IgD-negative memory B cell (primary cell): ENCODE results near the gene MAZ. TPM values are rescaled to one million over a fixed set of nuclear protein-coding genes. Genes with fewer than 3 reads are reported as not detected.
A peak's percentile ranks its signal among the peaks of the same experiment; 100 is the strongest.

ENCODE experiments used
- H3K27ac Mint-ChIP-seq, 3 donors: one replicate each; pipeline ENCODE4 v1.8.0; 2020 to 2022; ENCODE audit warnings: mild to moderate bottlenecking in 3 of 3, mixed read lengths in 3 of 3, moderate library complexity in 1 of 3
- H3K27me3 Mint-ChIP-seq: one replicate; pipeline ENCODE4 v1.8.0; 2021; ENCODE audit warnings: mixed read lengths
- H3K36me3 Mint-ChIP-seq: one replicate; pipeline ENCODE4 v1.8.0; 2020; ENCODE audit warnings: mild to moderate bottlenecking, mixed read lengths
- H3K4me1 Mint-ChIP-seq, 3 donors: one replicate each; pipeline ENCODE4 v1.8.0; 2020 to 2022; ENCODE audit warnings: mixed read lengths in 3 of 3, mild to moderate bottlenecking in 1 of 3
- H3K4me3 Mint-ChIP-seq, 4 donors: one replicate each; pipeline ENCODE4 v1.8.0; 2020 to 2022; ENCODE audit warnings: mild to moderate bottlenecking in 4 of 4, mixed read lengths in 4 of 4, moderate library complexity in 3 of 4
- H3K9me3 Mint-ChIP-seq, 3 donors: one replicate each; pipeline ENCODE4 v1.8.0; 2020 to 2021; ENCODE audit warnings: mixed read lengths in 3 of 3, mild to moderate bottlenecking in 1 of 3
- polyA plus RNA-seq: library from polyadenylated mRNA; unstranded; fragments of 300-500 nt; fragmentation: Illumina TruSeq; gene quantifications from one replicate; pipeline ENCODE4 v1.2.3, GENCODE V29; 2021

Gene MAZ
- polyA plus RNA-seq, 1 donor from 2014 or later = 22.9 TPM

DNA sequence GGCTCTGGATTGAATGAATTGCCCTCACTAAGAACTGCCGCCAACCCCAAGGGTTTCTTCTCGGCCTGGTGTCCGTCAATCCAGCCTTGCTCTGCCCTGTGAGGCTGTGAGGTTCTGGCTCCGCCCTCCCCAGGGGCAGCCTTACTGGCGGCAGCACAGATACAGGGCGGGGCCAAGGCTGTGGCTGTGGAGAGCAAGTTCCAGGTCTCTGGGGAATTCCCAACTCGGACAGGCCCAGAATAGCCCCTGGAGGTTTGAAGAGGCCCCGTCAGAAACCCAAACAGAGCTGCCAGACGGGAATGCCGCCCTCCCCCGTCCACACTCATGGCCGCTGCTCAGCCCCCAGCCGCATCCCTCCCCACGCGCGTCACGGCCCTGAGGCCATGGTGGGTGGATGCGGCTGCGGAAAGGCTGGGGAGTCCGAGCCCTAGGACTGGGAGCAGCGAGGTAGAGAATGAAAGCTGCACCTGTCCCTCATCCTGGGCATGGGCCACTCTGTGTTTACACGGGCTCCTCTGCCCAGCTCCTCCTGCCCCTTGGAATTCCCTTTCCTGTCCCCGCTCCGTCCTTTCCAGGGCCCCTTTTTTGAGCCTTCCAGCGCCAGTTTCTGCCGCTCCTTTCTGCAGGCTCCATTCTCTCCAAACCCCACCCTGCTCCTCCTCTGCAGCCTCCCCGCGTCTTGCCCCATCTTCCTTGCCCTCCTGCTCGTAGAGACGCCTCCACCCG lies 5.0 kb downstream of the MAZ start:
- peaks cover 14 to 37% (median 30%) of the 10 kb centered on the region in 3 donors for H3K4me1 Mint-ChIP-seq
- peak overlapping the region; percentile 78 to 94 (median 84) for H3K4me3 Mint-ChIP-seq
- peaks cover 4% of the 10 kb centered on the region for H3K36me3 Mint-ChIP-seq
- peak overlapping the region; percentile 71 to 93 (median 92) for H3K27ac Mint-ChIP-seq
- H3K9me3 Mint-ChIP-seq = no peaks in the 10 kb centered on the region
- H3K27me3 Mint-ChIP-seq = peaks cover 3% of the 10 kb centered on the region

DNA sequence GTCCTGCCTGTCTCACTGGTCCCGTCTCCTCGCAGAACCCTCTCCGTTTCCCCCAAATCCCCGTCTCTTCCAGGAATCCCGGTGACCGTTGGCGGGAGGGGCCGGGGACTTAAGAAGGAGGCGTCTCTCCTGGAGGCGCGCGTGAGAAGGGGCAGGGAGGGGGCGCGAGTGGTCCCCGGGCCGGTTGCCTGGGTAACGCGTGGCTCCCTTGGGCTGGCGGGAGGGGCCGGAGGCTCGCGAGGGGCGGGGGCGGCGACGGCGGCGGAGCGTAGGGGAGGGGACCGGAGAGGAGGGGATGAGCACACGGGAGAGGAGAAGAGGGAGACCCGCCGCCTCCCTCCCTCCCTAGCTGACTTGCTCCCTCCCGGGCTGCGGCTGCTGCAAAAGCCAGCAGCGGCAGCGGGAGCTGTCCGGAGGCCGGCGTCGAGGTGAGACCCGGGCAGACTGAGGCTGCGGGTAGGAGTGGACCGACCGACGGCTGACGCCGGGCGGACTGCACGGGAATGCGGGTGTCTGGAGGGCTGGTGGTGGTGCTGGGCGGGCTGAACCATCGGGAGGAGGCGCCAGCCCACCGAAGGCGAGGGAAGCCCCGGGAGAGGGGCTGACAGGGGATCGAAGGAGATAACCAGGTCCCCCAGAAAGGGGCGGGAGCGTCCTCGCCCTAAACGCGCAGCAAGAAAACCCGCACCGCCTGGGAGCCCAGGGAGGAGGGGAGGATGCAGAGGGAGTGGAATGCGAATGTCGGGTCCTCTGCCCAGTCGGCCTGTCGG lies 5.8 kb downstream of the MAZ start, which contains the start of gene PRRT2:
Gene PRRT2 (plus strand): TSS at position 298 of the 770 bp plus-strand sequence. CDS start 862 bp downstream, outside the sequence.
- Mint-ChIP-seq H3K4me1 (peaks cover 17 to 41% (median 31%) of the 10 kb centered on the region in 3 donors), H3K36me3 (peaks cover 4% of the 10 kb centered on the region), H3K27me3 (peaks cover 3% of the 10 kb centered on the region), H3K4me3 (peak within 1 kb of the TSS; percentile 78 to 94 (median 84)), H3K27ac (peak within 1 kb of the TSS; percentile 71 to 93 (median 92)), H3K9me3 (no peaks in the 10 kb centered on the region)

DNA sequence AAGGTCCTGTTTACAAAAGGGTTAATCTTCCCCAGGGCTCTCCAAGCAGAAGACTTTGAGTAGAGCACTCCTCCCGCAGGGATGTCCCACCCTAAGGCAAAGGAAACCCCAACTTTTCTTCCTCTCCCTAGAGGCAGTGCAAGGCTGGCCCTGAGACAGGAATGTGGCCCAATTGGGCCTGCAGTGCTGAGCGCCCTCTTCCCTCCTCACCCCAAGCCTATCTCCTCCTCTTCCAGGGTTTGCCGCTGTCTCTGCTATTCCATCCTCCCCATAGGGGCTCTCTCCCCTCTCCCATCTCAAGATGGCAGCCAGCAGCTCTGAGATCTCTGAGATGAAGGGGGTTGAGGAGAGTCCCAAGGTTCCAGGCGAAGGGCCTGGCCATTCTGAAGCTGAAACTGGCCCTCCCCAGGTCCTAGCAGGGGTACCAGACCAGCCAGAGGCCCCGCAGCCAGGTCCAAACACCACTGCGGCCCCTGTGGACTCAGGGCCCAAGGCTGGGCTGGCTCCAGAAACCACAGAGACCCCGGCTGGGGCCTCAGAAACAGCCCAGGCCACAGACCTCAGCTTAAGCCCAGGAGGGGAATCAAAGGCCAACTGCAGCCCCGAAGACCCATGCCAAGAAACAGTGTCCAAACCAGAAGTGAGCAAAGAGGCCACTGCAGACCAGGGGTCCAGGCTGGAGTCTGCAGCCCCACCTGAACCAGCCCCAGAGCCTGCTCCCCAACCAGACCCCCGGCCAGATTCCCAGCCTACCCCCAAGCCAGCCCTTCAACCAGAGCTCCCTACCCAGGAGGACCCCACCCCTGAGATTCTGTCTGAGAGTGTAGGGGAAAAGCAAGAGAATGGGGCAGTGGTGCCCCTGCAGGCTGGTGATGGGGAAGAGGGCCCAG lies 6.7 kb downstream of the MAZ start:
- Mint-ChIP-seq H3K27me3 (peaks cover 3% of the 10 kb centered on the region), H3K27ac (peak overlapping the region; percentile 23 to 85 (median 74)), H3K9me3 (no peaks in the 10 kb centered on the region), H3K4me3 (peak overlapping the region; percentile 54 to 81 (median 68)), H3K36me3 (peaks cover 3% of the 10 kb centered on the region), H3K4me1 (peaks cover 20 to 40% (median 32%) of the 10 kb centered on the region in 3 donors)

DNA sequence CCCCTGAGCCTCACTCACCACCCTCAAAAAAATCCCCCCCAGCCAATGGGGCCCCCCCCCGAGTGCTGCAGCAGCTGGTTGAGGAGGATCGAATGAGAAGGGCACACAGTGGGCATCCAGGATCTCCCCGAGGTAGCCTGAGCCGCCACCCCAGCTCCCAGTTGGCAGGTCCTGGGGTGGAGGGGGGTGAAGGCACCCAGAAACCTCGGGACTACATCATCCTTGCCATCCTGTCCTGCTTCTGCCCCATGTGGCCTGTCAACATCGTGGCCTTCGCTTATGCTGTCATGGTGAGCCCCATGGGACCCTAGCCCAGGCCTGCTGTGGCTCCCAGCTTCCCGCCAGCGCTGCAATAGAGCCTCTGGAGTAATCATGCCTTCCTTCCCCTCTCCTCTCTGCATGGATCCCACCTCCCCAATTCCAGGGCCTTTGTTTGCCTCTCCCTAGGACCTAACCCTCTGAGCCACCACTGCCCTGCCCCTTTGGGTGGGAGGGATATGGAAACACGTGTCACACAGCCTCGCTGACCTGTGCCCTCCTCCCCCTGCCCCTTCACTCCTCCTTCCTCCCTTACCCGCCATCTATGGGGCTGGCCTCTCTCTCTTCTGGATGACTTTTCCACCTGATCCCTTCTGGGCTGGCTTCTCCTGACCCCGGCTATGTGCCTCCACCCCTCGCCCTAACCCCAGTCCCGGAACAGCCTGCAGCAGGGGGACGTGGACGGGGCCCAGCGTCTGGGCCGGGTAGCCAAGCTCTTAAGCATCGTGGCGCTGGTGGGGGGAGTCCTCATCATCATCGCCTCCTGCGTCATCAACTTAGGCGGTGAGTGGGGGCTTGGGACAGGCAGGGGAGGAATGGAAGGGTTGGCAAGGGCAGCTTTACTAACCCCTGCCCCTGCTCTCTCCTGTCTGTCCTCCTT lies 7.6 kb downstream of the MAZ start:
- peaks cover 5% of the 10 kb centered on the region for H3K36me3 Mint-ChIP-seq
- H3K27me3 Mint-ChIP-seq = peaks cover 3% of the 10 kb centered on the region
- peaks cover 19 to 45% (median 34%) of the 10 kb centered on the region in 3 donors for H3K4me1 Mint-ChIP-seq
- H3K9me3 Mint-ChIP-seq = no peaks in the 10 kb centered on the region
- peak overlapping the region in 1 of 3 donors; percentile 85 for H3K27ac Mint-ChIP-seq
- peak overlapping the region in 3 of 4 donors; percentile 67 to 80 (median 75) for H3K4me3 Mint-ChIP-seq

DNA sequence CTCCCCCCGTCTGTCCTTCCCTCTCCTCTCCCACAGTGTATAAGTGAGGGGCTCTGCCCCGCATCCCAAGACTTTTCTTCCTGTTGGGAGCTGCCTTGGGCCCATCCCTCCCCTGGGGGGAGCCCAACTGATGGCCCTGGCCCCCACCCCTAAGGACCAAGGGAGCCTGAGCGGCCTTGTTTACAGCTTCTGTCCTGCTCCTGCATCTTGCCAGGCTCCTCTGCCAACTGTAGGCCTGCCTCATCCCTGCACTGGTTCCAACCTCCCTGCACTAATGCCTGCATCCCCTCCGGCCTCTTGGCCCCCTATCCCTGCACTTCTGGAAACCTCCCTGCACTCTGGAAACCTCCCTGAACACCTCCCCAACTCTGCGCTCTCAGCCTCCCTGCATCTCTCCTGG lies 8.3 kb downstream of the MAZ start:
- Mint-ChIP-seq H3K27ac (peak overlapping the region in 1 of 3 donors; percentile 85), H3K36me3 (peaks cover 5% of the 10 kb centered on the region), H3K27me3 (peaks cover 3% of the 10 kb centered on the region), H3K4me3 (peak overlapping the region; percentile 86 to 99 (median 94)), H3K4me1 (peaks cover 25 to 49% (median 39%) of the 10 kb centered on the region in 3 donors), H3K9me3 (no peaks in the 10 kb centered on the region)

DNA sequence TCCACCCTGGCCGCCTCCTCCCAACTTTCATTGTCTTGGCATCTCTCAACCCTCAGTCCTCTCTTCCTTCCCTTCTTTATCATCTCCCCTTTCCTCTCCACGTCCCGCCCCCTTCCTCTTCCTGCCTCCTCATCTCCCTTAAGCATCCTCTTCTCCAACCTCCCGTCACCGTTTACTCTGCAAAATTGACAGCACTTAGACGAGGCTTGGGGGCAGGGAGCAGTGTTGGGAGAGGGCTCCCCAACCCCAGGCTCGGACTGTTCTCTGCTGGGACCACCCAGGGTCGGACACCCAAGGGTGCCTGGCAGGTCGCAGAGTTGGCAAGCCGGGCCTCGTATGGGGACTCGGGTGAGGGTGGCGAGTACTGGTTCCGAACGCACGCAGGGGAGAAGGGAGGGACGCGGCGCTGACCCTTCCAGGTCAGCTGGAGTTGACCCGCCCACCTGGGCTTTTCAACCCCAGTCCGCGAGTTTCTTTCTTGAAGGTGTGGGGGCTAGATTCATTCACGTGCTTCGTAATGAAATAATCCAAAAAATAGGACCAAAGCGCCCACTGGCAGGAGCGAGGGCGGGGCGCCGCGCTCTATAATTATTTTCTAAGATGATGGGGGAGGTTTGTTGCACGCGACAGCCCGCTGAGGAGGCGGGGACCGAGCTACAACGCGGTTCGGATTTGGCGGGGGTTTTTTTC lies 8.8 kb downstream of the MAZ start:
- H3K27ac Mint-ChIP-seq = peak overlapping the region; percentile 85 to 99 (median 95)
- peaks cover 31 to 52% (median 41%) of the 10 kb centered on the region in 3 donors for H3K4me1 Mint-ChIP-seq

DNA sequence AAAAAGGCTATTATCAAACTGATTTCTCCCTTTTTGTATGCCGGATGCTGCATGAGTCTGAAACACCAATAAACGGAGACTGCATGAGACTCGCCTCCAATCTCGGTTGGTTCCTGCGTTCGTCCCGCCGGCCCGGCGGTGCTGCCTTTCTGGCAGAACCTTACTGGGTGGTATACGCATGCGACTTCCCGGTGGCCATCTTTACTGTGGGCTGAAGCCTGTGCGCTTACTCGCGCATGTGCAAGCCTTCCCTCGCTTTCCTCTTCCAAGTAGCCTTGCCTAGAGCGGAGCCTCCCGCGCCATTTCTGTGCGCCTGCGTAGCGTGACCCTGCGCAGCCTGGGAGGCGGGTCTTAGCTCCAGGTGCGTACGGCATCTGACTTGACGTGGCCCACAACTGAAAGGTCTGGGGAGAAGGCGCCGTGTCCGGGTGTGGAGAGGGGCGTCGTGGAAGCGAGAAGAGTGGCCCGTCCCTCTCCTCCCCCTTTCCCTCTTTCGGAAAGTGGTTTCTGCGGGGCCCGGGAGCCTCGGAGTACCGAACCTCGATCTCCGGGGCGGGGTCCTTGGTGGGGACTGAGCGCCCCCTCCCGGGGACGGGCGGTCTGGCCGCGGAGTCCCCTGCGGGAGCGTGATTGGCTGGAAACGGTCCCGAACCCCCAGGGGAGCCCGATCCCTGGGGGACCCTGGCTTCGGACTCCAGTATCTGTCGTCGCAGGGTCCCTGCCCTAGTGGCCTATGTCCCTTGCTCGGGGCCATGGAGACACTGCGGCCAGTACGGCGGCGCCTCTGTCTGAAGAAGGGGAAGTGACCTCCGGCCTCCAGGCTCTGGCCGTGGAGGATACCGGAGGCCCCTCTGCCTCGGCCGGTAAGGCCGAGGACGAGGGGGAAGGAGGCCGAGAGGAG lies 9.7 kb downstream of the MAZ start, which contains the start of gene PAGR1:
Gene PAGR1 (plus strand): TSS at position 360 of the 901 bp plus-strand sequence. CDS start 374 bp downstream, at position 734.
- Mint-ChIP-seq H3K27me3 (peaks cover 2% of the 10 kb centered on the region), H3K4me3 (peak within 1 kb of the TSS; percentile 89 to 99 (median 98)), H3K9me3 (no peaks in the 10 kb centered on the region), H3K27ac (peak within 1 kb of the TSS; percentile 89 to 99 (median 95)), H3K4me1 (peaks cover 36 to 48% (median 37%) of the 10 kb centered on the region in 3 donors), H3K36me3 (peaks cover 5% of the 10 kb centered on the region)

More for the DNA sequence above, 8.8 kb downstream of the MAZ start:
- Mint-ChIP-seq H3K27me3 (peaks cover 3% of the 10 kb centered on the region), H3K4me3 (peak overlapping the region; percentile 89 to 99 (median 98)), H3K9me3 (no peaks in the 10 kb centered on the region), H3K36me3 (peaks cover 5% of the 10 kb centered on the region)

DNA sequence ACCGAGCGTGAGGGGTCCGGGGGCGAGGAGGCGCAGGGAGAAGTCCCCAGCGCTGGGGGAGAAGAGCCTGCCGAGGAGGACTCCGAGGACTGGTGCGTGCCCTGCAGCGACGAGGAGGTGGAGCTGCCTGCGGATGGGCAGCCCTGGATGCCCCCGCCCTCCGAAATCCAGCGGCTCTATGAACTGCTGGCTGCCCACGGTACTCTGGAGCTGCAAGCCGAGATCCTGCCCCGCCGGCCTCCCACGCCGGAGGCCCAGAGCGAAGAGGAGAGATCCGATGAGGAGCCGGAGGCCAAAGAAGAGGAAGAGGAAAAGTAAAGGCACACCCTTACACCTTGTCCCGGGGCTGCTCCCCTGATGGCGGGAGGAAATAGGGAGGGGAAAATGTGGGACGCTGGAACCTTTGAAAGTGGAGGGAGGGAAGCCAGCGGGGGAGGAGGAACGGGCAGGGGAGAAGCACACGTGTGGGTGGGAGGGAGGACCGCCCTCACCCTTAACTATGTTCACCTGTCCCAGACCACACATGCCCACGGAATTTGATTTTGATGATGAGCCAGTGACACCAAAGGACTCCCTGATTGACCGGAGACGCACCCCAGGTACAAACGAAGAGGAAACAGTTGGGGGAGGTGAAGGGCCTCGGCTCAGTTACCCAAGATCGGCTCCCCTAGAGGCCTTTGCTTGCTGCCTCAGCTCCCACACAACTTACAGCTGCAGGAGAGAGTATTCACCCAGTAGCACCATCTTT lies 10.5 kb downstream of the MAZ start:
- no peaks in the 10 kb centered on the region for H3K9me3 Mint-ChIP-seq
- H3K36me3 Mint-ChIP-seq = peaks cover 5% of the 10 kb centered on the region
- H3K27ac Mint-ChIP-seq = peak overlapping the region; percentile 89 to 99 (median 95)
- H3K4me1 Mint-ChIP-seq = peaks cover 35 to 42% (median 40%) of the 10 kb centered on the region in 3 donors
- peak overlapping the region; percentile 89 to 99 (median 98) for H3K4me3 Mint-ChIP-seq
- peaks cover 2% of the 10 kb centered on the region for H3K27me3 Mint-ChIP-seq

DNA sequence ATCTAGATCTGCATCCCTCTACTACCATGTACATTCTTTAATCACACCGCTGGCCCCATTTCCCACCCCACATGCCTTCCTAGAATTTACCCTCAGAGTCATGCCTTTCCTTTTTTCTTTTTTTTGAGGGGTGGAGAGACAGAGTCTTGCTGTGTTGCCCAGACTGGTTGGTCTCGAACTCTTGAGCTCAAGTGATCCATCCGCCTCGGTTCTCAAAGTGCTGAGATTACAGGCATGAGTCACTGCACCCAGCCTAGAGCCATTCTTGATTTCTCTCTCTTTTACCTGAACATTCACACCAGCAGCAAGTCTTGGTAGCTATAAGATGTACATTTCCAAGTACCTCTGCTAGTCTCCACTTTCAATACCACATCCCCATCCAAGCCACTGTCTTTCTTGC lies 11.8 kb downstream of the MAZ start:
- Mint-ChIP-seq H3K4me3 (peak overlapping the region; percentile 1 to 93 (median 88)), H3K27me3 (peaks cover 2% of the 10 kb centered on the region), H3K4me1 (peaks cover 37 to 40% (median 40%) of the 10 kb centered on the region in 3 donors), H3K9me3 (no peaks in the 10 kb centered on the region), H3K36me3 (peaks cover 5% of the 10 kb centered on the region), H3K27ac (peak overlapping the region in 2 of 3 donors; percentile 17 to 70)

DNA sequence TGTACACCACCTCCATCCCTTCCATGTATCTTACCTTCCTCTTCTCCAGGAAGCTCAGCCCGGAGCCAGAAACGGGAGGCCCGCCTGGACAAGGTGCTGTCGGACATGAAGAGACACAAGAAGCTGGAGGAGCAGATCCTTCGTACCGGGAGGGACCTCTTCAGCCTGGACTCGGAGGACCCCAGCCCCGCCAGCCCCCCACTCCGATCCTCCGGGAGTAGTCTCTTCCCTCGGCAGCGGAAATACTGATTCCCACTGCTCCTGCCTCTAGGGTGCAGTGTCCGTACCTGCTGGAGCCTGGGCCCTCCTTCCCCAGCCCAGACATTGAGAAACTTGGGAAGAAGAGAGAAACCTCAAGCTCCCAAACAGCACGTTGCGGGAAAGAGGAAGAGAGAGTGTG lies 13.2 kb downstream of the MAZ start:
- Mint-ChIP-seq H3K27ac (peak overlapping the region in 1 of 3 donors; percentile 88), H3K36me3 (peaks cover 5% of the 10 kb centered on the region), H3K9me3 (no peaks in the 10 kb centered on the region), H3K4me3 (peak overlapping the region; percentile 92 to 98 (median 94)), H3K4me1 (peaks cover 37 to 40% (median 40%) of the 10 kb centered on the region in 3 donors), H3K27me3 (peaks cover 2% of the 10 kb centered on the region)

DNA sequence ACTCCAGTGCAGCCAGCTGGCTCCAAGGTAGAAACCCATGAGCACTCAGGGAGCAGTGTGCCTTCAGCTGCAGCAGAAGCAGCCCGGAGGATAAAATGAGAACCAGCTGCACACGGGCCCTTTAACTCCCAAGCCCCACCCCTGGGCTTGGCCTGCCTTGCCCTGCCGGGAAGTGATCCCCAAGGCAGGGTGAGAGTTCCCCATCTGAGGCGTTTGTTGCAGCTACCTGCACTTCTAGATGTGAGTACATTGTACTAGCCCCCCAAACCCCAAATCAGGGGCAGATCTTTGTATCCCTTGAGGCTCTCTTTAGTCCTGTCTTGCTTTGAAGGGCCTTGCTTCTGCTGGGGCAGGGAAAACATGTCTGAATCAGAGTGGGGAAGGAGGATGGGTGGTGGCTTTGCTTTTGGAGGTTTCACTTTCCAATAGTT lies 14.0 kb downstream of the MAZ start, which contains the start of gene MVP:
Gene MVP (plus strand): TSS at position 192 of the 431 bp plus-strand sequence. CDS start 10,088 bp downstream, outside the sequence.
- H3K9me3 Mint-ChIP-seq = no peaks in the 10 kb centered on the region
- peak within 1 kb of the TSS; percentile 92 to 98 (median 94) for H3K4me3 Mint-ChIP-seq
- H3K36me3 Mint-ChIP-seq = peaks cover 5% of the 10 kb centered on the region
- peaks cover 38 to 41% (median 40%) of the 10 kb centered on the region in 3 donors for H3K4me1 Mint-ChIP-seq
- H3K27me3 Mint-ChIP-seq = peaks cover 2% of the 10 kb centered on the region
- H3K27ac Mint-ChIP-seq = peak within 1 kb of the TSS; percentile 88 to 97 (median 93)
